WI38 (cell line): Measurements from ENCODE around the gene FIGNL2.

Experiments
- H3K4me3 ChIP-seq: 2 replicates; pipeline ENCODE4 v1.5.1; 2011; ENCODE audit warnings: low read depth, mild to moderate bottlenecking, control low read depth, low read length
- TF ChIP-seq, protein P1 (sequence below): IDR thresholded peaks from 2 replicates; pipeline ENCODE4 v1.5.1; 2012; ENCODE audit warnings: low read depth, mild to moderate bottlenecking, control low read depth, low read length

The FIGNL2 gene

DNA sequence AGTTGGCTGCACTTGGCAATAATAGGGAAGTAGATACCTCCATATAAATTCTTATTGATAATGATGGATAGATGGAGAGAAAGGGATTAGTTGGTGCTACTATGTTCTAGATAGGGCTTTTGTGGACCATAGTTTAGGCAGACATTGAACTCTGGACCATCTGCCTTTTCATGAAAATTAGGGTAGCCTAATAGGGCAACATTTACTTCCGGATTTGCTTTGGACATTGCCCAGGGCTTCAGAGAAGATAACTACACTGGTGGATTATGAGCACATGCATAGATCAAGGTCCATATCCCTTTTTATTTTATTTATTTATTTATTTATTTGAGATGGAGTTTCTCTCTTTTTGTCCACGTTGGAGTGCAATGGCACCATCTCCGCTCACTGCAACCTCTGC lies 70.5 kb downstream of the FIGNL2 start:
- TF ChIP-seq, protein P1, sequence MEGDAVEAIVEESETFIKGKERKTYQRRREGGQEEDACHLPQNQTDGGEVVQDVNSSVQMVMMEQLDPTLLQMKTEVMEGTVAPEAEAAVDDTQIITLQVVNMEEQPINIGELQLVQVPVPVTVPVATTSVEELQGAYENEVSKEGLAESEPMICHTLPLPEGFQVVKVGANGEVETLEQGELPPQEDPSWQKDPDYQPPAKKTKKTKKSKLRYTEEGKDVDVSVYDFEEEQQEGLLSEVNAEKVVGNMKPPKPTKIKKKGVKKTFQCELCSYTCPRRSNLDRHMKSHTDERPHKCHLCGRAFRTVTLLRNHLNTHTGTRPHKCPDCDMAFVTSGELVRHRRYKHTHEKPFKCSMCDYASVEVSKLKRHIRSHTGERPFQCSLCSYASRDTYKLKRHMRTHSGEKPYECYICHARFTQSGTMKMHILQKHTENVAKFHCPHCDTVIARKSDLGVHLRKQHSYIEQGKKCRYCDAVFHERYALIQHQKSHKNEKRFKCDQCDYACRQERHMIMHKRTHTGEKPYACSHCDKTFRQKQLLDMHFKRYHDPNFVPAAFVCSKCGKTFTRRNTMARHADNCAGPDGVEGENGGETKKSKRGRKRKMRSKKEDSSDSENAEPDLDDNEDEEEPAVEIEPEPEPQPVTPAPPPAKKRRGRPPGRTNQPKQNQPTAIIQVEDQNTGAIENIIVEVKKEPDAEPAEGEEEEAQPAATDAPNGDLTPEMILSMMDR = no peak
- H3K4me3 ChIP-seq = no peak overlapping the region

DNA sequence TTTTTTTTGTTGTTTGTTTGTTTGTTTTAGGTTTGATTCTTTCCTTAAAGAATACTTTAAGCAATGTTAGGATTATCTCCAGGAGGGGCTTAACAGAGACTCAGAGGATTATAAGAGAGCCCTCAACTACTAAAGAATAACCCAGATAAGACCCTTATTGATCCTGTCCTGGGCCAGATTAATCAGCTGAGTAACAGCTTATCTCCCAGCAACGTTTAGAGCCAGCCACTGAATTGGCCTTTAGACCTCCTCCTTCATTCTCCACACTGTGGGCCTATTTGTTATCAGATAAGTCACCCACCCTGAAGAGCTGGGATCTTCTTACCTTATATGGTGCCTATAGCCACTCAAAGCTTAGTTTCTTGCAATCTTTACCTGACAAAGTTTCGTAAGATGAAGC lies 71.1 kb downstream of the FIGNL2 start:
- no peak overlapping the region for H3K4me3 ChIP-seq
- TF ChIP-seq, protein P1 = no peak

DNA sequence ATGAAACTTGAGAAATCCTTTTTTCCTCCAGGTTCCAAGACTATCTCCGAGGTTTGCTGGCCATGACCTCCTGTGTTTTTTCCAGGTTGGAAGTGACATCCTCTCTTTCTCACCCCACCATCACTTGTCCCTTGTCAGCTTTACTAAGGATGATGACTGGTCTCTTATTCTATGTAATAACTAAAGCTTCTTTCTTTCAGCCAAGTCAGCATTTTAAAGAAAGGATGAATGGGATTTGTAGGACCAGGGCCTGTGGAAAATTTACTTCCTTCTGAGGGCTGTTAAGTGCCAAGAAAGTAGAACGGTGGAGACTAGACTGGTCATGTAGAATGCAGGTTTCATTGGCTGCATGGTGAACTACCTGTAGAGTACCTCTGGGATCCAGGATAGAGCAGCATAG lies 73.6 kb downstream of the FIGNL2 start:
- TF ChIP-seq, protein P1 = no peak
- no peak overlapping the region for H3K4me3 ChIP-seq

DNA sequence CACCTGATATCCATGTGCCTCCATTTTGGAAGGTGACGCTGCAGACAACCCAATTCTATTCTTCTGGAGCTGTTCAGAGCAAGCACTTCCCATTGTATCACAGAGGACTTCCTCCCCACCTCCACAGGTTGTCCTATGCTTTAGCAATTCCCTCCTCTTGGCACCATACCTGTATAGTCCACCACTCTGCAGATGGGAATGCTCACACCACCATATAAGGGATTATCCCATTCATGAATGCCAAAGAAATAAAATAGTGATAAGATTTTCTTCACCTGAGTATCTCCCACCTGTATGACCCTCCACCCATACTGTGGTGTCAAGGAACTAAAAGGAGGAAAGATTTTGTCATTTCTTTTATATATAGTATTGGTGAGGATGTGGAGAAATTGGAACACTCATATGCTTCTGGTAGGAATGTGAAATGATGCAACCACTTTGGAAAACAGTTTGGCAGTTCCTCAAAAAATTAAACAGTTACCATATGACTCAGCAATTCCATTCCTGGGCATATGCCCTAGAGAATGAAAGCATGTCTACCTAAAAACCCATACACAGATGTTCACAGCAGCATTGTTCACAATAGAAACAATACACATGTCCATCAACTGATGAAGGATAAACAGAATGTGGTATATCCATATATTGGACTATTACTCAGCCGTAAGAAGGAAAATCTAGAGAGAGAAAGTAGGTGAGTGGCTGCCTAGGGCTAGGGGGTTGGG lies 75.2 kb downstream of the FIGNL2 start:
- TF ChIP-seq, protein P1 = no peak
- no peak overlapping the region for H3K4me3 ChIP-seq

DNA sequence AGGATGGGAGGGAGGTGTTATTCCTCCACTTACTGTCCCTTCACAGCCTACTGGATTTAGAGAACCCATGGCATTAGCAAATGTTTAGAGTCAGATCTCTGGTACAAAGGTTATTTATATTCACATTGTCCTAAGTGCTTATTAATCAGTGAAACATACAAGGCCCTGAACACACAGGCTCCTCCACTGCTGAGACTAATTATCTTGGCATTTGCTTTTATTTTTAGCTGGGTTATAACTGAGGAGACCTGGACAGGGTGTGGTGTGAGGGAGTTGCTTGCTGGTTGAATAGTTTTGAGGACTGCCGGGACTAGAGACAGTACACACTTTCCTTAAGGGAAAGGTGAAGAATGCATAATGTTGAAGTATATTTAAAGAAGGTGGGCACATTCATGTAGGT lies 77.5 kb downstream of the FIGNL2 start:
- H3K4me3 ChIP-seq = no peak overlapping the region
- TF ChIP-seq, protein P1 = no peak
